Measurements from ENCODE around the gene MAG. TPM values are rescaled to one million over a fixed set of nuclear protein-coding genes. Genes with fewer than 3 reads are reported as not detected.

The MAG gene
- total and polyA plus RNA-seq, 2 of the 8 experiments (the other 6 are each of a cell fraction or from before 2014, with no cell fraction given): 0.20 to 1.3 TPM

- no peak for FAIRE-seq
- WGBS, 2 experiments (ENCODE audit: extremely low coverage in 1 of 2, insufficient coverage in 1 of 2, insufficient read length in 1 of 2, insufficient replicate concordance in 2 of 2, low coverage in 1 of 2, low lambda C conversion rate in 2 of 2, missing lambda C conversion rate in 1 of 2): 92% methylated on average over 22 of the region's 28 CpGs; no CpG with 5 or more reads in 1 of the 2 experiments
- no peak for TF ChIP-seq CEBPB (IDR thresholded peaks at IDR 0.05; ENCODE audit: low read depth, low read length)
- no peak for TF ChIP-seq RFX5 (IDR thresholded peaks at IDR 0.05; ENCODE audit: borderline replicate concordance, low read depth, low read length)
- no peak for TF ChIP-seq CTCF (IDR thresholded peaks at IDR 0.05; ENCODE audit: control extremely low read depth in 1 of 3, insufficient read depth in 1 of 3, low read depth in 1 of 3, low read length in 3 of 3)
- no peak for TF ChIP-seq TAF1 (IDR thresholded peaks at IDR 0.05; ENCODE audit: low read depth, low read length)
- TF ChIP-seq ASH2L (IDR thresholded peaks at IDR 0.05; ENCODE audit: low read length): no peak
- TF ChIP-seq BACH1 (IDR thresholded peaks at IDR 0.05; ENCODE audit: low read length): no peak
- TF ChIP-seq KDM1A (IDR thresholded peaks at IDR 0.05; ENCODE audit: borderline replicate concordance, low read length): no peak
- TF ChIP-seq TAF7 (optimal IDR thresholded peaks at IDR 0.05; ENCODE audit: borderline replicate concordance, low read depth, low read length): no peak
- TF ChIP-seq SIRT6 (IDR thresholded peaks at IDR 0.05; ENCODE audit: low read length): no peak
- no peak for TF ChIP-seq EP300 (IDR thresholded peaks at IDR 0.05; ENCODE audit: borderline replicate concordance in 1 of 2, low read depth in 2 of 2, low read length in 2 of 2)
- TF ChIP-seq POLR2A (IDR thresholded peaks at IDR 0.05; ENCODE audit: control extremely low read depth in 1 of 2, low read depth in 2 of 2, low read length in 2 of 2): no peak
These were observed 15.2 kb upstream of the MAG start for GRCh38 chr19:35276706-35277281.

More at GRCh38 chr19:35276706-35277281, 15.2 kb upstream of the MAG start:
- Histone ChIP-seq H2BK5ac (ENCODE audit: low read depth, low read length) (no peak overlapping the region), H4K8ac (ENCODE audit: extremely low read depth, insufficient read depth, low read length) (no peak overlapping the region), H3K36me3 (ENCODE audit: control insufficient read depth in 2 of 4, insufficient read depth in 4 of 4, low read length in 3 of 4) (peaks cover 7 to 13% (median 9%) of the 10 kb centered on the region in 4 experiments; a peak in 6 of 8 replicates), H3K23me2 (ENCODE audit: low read depth, low read length) (no peaks in the 10 kb centered on the region), H3K27ac (ENCODE audit: low read depth, low read length) (no peak overlapping the region), H3K9me3 (ENCODE audit: insufficient read depth in 2 of 2, low read depth in 1 of 2, low read length in 1 of 2) (no peaks in the 10 kb centered on the region), H2AK5ac (ENCODE audit: low read depth, low read length) (no peak overlapping the region), H2BK20ac (ENCODE audit: low read length) (no peak overlapping the region), H4K20me1 (replicated peaks in 1 of 2; ENCODE audit: control insufficient read depth in 1 of 2, insufficient read depth in 2 of 2, low read length in 2 of 2) (peaks cover 0 to 4% of the 10 kb centered on the region in 2 experiments), H2BK15ac (ENCODE audit: low read length) (no peak overlapping the region), H3K23ac (ENCODE audit: insufficient read length) (no peak overlapping the region), H3K79me1 (ENCODE audit: low read depth, low read length) (no peaks in the 10 kb centered on the region), H4K91ac (replicated peaks; ENCODE audit: insufficient read length, low read length) (no peak overlapping the region), H3K56ac (replicated peaks; ENCODE audit: insufficient read length, low read depth, low read length) (no peak overlapping the region), H3K9ac (replicated peaks in 1 of 4; ENCODE audit: extremely low read depth in 1 of 4, low read depth in 3 of 4, low read length in 3 of 4) (no peak overlapping the region), H2AFZ (ENCODE audit: low read length) (no peak overlapping the region), H2BK120ac (replicated peaks; ENCODE audit: low read depth, low read length) (no peak overlapping the region), H3K18ac (ENCODE audit: extremely low read depth, low read length) (no peak overlapping the region), H3K14ac (ENCODE audit: insufficient read length) (no peak overlapping the region), H3K4me3 (ENCODE audit: extremely low read depth in 1 of 4, insufficient read depth in 2 of 4, low read depth in 3 of 4, low read length in 4 of 4) (no peak overlapping the region), H2BK12ac (ENCODE audit: low read depth, low read length) (no peak overlapping the region), H3K4ac (replicated peaks; ENCODE audit: insufficient read length, low read depth, low read length) (no peak overlapping the region), H3K4me2 (ENCODE audit: insufficient read depth in 1 of 2, low read depth in 2 of 2, low read length in 2 of 2) (no peak overlapping the region), H4K5ac (ENCODE audit: insufficient read length, low read depth, low read length) (no peak overlapping the region), H3K4me1 (replicated peaks in 1 of 4; ENCODE audit: control insufficient read depth in 3 of 4, insufficient read depth in 4 of 4, low read length in 3 of 4) (no peaks in the 10 kb centered on the region; a peak in 1 of 7 replicates), H3K27me3 (replicated peaks in 1 of 4; ENCODE audit: control insufficient read depth in 3 of 4, extremely low read depth in 1 of 4, insufficient read depth in 3 of 4, low read length in 3 of 4) (no peaks in the 10 kb centered on the region), H3K79me2 (ENCODE audit: control insufficient read depth in 1 of 2, insufficient read depth in 2 of 2, low read length in 2 of 2) (no peaks in the 10 kb centered on the region)
- CTCF ChIA-PET (ENCODE audit: partially characterized antibody): interaction anchor here (1.0 kb wide), 1 partner anchor 51 kb away, joined by 3 read pairs; no protein-coding TSS in a partner anchor
- DNase-seq (ENCODE audit: low read depth in 1 of 2, low spot score in 2 of 2): no peak
- POLR2A ChIA-PET (ENCODE audit: partially characterized antibody): interaction anchor here (0.6 to 1.6 kb wide), 7 partner anchors 13 to 598 kb away, joined by 3 to 4 read pairs (median 3); no protein-coding TSS in a partner anchor

Data from H1 (cell line).